GM18519 (cell line): ENCODE measurements around the gene ASPHD2.
"Not testable (repeated sequence)": the region's sequence is repeated elsewhere in the genome, so short reads cannot be mapped to it uniquely, and the experiment has no call there.

Experiments used
- ATAC-seq: cut with Tn5 transposase; IDR thresholded peaks from one replicate; pipeline ENCODE4 v1.9.1; 2021; ENCODE audit warnings: mild to moderate bottlenecking, moderate library complexity; ENCODE audit not compliant: unreplicated experiment, low FRiP score

ASPHD2 gene

DNA sequence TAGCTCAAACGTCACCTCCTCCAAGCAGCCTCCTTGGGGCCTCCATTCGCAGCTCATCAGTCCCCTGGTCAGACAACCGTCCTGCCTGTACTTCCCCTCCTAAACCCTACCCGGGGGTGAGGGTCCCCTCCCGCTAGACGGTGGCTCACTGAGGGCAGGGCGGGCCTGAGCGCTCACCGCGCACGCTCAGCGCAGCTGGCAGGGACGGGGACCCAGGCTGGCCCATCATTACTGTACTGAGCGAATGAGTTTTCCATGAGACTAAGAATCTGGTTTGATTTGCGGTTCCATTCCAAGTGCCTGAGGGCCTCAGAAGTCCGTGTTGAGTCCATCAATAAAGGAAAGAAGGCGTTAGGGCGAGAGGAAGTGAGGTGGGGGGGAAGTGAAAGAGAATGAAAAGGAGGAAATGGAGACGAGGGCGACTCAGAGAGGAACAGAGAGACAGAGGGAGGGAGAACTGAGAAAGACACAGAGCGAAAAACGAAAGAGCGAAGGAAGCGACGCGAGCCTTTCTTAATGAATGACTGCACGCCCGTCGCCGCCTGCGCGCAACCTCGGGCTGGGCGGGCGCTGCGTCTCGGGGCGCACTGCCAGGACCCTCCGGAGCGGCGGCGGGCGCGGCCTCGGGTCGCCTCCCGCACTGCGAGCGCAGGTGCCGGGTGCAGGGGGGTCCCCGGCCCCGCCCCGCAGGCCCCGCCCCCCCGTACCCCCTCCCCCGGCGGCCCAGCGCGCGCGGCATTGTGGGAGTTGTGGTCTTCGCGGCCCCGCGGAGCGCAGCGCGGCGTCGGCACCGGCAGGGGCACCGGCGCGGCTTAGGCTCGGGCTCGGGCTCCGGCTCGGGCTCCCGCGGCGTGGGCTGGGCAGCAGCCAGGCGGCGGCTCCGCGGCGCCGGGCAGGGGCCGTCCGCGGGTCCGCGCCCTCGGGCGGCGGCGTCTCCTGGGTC, at the start of gene ASPHD2:
TSS of gene ASPHD2 (plus strand) at position 746 of the 943 bp plus-strand sequence. CDS start 4,356 bp downstream, outside the sequence.
- peak; percentile 52 for ATAC-seq

- no peak for ATAC-seq
Measured at GRCh38 chr22:26380072-26380830, 48.8 kb upstream of the ASPHD2 start.

GRCh38 chr22:26382782-26383181, 46.3 kb upstream of the ASPHD2 start:
- no peak for ATAC-seq

- ATAC-seq: no peak
Measured at GRCh38 chr22:26383968-26384556, 45.0 kb upstream of the ASPHD2 start.

- ATAC-seq: no peak
Measured at GRCh38 chr22:26385164-26385563, 43.9 kb upstream of the ASPHD2 start.

DNA sequence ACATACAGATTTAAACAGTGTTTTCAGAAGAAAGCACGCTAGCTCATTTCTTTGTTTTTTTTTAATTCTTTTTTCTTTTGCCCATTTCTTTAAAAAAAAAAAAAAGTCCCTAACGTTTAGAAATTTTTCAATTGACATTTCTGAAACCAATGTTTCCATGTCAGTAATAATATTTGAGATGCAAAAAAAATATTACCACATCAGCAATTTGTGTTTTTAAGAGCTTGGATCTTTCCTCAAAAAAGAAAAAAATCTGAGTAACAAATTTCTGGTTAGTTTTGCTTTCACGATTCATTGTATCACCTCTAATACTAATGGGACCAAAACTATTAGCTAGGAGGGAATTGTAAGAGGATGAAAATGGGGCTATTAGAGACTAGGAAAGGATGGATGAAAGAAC, 39.9 kb upstream of the ASPHD2 start:
- no peak for ATAC-seq

- no peak for ATAC-seq
Measured at GRCh38 chr22:26391091-26391490, 38.0 kb upstream of the ASPHD2 start.

DNA sequence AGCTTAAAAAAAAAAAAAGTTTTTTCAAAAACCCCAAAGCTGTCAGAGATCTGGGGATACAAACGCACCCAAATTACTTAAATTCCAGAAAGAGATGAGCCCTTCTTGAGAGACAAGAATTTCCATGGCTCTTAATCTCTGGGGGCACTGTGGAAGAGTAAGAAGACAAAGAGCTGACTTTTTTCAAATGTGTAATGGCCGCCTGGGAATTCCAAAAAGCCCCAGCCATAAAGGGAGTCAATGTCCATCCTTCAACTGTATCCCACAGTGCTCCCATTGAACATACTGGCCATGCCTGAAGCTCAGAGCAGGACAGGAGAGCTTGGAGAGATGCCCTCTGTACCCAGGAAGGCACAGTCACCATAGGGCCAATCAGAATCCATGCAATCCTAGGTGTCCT, 37.4 kb upstream of the ASPHD2 start:
- ATAC-seq: no peak

DNA sequence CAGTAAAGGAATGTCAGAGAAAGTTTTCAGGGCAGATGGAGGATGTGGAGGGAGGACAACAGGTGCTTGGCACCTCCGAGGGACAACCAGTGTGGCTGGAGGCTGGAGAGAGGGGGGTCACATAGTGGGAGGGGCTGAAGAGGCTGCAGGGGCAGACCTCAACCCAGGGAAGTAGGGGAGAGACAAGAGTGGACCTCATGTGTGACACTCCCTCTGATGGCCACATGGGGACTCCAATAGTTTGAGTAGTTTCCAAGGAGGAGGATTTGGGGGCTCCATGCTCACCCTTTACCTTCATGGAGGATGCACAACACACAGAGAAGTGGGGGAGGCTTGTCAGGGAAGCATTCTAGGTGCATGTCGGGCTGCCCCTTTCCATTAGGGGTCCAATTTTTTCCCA, 35.1 kb upstream of the ASPHD2 start:
- no peak for ATAC-seq

- no peak for ATAC-seq
Measured at GRCh38 chr22:26394777-26395176, 34.3 kb upstream of the ASPHD2 start.

- ATAC-seq: no peak
Measured at GRCh38 chr22:26395926-26396325, 33.1 kb upstream of the ASPHD2 start.

DNA sequence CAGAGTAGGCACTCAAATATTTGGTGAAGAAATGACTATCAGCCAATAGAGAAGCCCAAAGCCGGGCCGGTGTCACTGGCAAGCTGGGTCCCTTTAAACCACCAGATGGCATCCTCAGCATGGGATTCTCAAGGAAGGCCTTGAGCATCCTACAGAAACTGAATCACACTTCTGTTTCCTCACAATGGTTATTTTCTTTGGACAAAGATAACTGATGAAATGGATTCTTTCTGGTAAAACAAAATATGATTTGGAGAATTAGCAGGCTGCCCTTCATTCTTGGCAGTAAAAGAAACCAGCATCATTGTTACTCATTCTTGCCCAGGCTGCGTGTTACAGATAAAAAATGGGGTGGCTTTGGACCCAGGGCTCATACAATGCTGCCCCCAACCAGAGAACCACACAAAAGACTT, 30.3 kb upstream of the ASPHD2 start:
- no peak for ATAC-seq

DNA sequence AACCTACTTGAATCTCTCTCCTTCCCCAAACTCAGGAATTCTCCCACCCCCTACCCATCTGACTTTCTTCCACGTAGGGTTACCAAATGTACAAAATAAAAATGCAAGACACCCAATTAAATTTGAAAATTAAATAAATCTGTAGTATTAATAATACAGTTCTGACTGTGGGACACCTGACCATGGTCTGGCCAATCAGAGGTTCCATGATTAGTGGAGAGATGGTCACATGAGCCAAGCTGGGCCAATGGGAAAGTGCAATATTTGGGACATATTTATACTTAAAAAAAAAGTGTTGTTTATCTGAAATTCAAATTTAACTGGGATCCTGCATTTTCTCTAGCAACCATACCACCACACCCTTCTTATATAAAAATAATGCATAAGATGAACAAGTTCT, 29.8 kb upstream of the ASPHD2 start:
- ATAC-seq: no peak

DNA sequence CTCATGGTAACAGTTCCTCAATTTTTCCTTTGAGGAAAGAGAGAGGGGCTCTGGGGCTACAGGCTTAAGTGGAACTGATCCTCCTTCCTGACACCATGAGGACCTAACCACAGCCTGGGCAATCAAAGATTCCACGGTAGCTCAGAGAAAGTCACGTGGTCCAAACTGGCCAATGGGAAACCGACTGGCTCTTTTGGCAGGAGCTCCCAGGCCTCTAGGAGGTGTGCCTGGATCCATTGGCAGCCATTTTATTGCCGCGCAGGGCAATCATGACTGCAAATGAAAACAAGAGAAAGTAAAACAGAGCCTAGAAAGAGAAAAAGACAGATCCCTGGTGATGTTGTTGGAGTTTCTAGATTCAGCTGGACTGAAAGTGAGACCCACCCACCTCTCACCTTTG, 27.3 kb upstream of the ASPHD2 start:
- no peak for ATAC-seq

GRCh38 chr22:26404851-26405421, 24.1 kb upstream of the ASPHD2 start:
- no peak for ATAC-seq

DNA sequence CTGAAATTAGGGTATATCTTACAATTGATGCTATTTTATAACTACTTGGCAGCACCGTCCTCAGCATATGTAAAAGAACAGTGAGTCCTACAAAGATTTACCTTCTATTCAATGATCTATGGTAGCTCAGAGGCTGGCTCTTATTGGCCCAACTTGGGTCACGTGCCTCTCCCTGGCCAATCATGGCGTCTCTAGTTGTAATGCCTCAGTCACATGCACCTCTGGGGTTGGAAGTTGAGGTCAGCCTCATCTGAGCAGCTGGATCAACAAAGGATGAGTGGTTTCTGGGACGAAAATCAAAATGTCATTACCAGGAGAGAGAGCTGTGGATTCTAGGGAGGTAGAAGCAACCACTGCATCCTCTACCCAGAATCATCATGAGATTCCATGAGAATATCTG, 22.9 kb upstream of the ASPHD2 start:
- no peak for ATAC-seq

DNA sequence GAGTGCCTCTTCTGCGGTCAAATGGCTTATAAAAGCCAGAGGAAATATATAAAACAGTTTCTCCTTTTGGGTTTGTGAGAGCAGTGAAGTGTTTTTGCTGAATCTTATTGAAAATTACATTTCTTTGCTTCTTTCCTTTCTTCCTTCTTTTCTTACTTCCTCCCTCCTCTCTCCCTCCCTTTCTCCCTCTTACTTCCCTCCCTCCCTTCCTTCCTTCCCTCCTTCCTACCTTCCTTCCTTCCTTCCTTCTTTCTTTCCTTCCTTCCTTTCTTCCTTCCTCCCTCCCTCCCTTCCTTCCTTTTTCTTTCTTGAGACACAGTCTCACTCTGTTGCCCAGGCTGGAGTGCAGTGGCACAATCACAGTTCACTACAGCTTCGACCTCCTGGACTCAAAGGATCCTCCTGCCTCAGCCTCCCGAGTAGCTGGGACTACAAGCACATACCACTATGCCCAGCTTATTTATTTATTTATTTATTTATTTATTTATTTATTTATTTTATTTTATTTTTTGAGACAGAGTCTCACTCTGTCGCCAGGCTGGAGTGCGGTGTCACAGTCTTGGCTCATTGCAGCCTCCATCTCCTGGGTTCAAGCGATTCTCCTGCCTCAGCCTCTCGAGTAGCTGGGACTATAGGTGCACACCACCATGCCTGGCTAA, 20.4 kb upstream of the ASPHD2 start:
- ATAC-seq: not testable (repeated sequence)

- no peak for ATAC-seq
Measured at GRCh38 chr22:26409719-26410335, 19.2 kb upstream of the ASPHD2 start.

DNA sequence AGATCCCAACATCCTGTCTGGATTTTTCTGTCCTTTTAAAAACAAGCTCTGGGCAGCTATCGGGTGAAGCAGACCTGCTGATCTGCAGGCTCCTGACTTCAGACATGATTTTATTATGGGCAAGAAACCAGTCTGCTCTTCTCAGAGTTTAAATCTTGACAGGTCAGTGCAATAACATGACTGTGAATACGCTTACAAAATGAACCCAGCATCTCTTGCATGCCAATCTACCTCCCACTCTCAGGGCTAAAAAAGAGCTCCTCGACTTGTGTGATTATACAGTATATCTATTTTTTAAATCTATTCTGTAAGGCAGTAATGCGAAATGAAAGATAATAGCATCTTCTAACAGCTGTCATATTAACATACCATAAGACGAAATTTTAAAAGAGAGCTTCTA, 18.7 kb upstream of the ASPHD2 start:
- no peak for ATAC-seq

- no peak for ATAC-seq
Measured at GRCh38 chr22:26414347-26414746, 14.7 kb upstream of the ASPHD2 start.
